NB4 (cell line): Measurements from ENCODE around the gene PARP1.

Experiments used
- POLR2A ChIP-seq: IDR thresholded peaks from 2 replicates; pipeline ENCODE4 v1.6.1; 2011; ENCODE audit warnings: mild to moderate bottlenecking; ENCODE audit not compliant: insufficient read length; ENCODE audit errors: extremely low read depth
- TF ChIP-seq, protein P1 (sequence below): IDR thresholded peaks from one replicate; pipeline ENCODE4 v1.5.1; 2012; ENCODE audit warnings: low read depth, low read length

DNA sequence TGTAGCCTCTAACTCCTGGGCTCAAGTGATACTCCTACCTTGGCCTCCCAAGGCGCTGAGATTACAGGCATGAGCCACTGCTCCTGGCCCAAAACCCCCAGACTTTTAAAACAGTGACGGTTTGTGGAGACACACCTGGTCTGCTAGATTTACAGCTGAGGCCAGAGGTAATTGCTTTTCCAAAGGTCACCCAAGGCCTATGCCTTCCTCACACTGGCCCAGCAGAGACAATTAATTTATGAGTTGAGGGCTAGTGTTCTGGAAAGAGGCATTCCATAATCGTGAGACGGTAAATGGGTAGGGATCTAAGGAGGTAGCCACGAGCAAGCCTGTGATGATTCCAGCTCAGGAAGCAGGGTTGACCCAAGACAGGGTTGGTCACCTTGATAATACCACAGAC is 12.4 kb upstream of the PARP1 start:
- TF ChIP-seq, protein P1, sequence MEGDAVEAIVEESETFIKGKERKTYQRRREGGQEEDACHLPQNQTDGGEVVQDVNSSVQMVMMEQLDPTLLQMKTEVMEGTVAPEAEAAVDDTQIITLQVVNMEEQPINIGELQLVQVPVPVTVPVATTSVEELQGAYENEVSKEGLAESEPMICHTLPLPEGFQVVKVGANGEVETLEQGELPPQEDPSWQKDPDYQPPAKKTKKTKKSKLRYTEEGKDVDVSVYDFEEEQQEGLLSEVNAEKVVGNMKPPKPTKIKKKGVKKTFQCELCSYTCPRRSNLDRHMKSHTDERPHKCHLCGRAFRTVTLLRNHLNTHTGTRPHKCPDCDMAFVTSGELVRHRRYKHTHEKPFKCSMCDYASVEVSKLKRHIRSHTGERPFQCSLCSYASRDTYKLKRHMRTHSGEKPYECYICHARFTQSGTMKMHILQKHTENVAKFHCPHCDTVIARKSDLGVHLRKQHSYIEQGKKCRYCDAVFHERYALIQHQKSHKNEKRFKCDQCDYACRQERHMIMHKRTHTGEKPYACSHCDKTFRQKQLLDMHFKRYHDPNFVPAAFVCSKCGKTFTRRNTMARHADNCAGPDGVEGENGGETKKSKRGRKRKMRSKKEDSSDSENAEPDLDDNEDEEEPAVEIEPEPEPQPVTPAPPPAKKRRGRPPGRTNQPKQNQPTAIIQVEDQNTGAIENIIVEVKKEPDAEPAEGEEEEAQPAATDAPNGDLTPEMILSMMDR: no peak
- no peak for TF ChIP-seq POLR2A
